Esophagus squamous epithelium (tissue), 5 donors: ENCODE data around the gene OR6S1. TPM values are rescaled to one million over a fixed set of nuclear protein-coding genes. Genes with fewer than 3 reads are reported as not detected.

Experiments
- DNase-seq: peaks from one replicate; lab custom pipeline; 2025; lab: John Stamatoyannopoulos, UW
- H3K27ac ChIP-seq, 4 donors: fragments of 200-600 bp; sonication (generic); one replicate each; pipeline ENCODE4 v1.5.1; 2016 to 2019; ENCODE audit warnings: mild to moderate bottlenecking in 1 of 4
- H3K27me3 ChIP-seq, 4 donors: fragments of 200-600 bp; sonication (generic); 1 replicate in 3 of 4; 2 replicates in 1 of 4; pipeline versions ENCODE4 v1.5.1 to v1.6.0; 2017 to 2021; ENCODE audit warnings: antibody characterized with exemption in 1 of 4
- H3K36me3 ChIP-seq, 3 donors: fragments of 200-600 bp; sonication (generic); one replicate each; pipeline ENCODE4 v1.5.1; 2016 to 2019
- H3K4me1 ChIP-seq, 3 donors: fragments of 200-600 bp; sonication (generic); one replicate each; pipeline ENCODE4 v1.5.1; 2017 to 2019
- H3K4me3 ChIP-seq, 4 donors: fragments of 200-600 bp; sonication (generic); 1 replicate in 3 of 4; 2 replicates in 1 of 4; pipeline ENCODE4 v1.5.1; 2016 to 2019; ENCODE audit warnings: mild to moderate bottlenecking in 2 of 4, moderate library complexity in 1 of 4
- H3K9me3 ChIP-seq, 3 donors: fragments of 200-600 bp; sonication (generic); one replicate each; pipeline ENCODE4 v1.5.1; 2016 to 2019
- CTCF ChIP-seq, 6 experiments: fragments of 450-650 bp in 4 of 6; fragments of 200-600 bp in 2 of 6; sonication (generic) in 2 of 6; IDR thresholded peaks; one replicate each; pipeline ENCODE4 v1.5.1; 2016 to 2019; ENCODE audit warnings: antibody characterized with exemption in 6 of 6, mild to moderate bottlenecking in 4 of 6, moderate library complexity in 4 of 6
- POLR2A ChIP-seq, 4 donors: fragments of 450-650 bp; IDR thresholded peaks; one replicate each; pipeline ENCODE4 v1.6.1; 2017; ENCODE audit warnings: antibody characterized with exemption in 4 of 4, mild to moderate bottlenecking in 4 of 4, moderate library complexity in 3 of 4
- whole genome bisulfite sequencing, 2 donors: methylation state at CpG; one replicate each; pipeline ENCODE4 v1.1.5; 2018; 5-methylcytosine and 5-hydroxymethylcytosine counted together
- intact Hi-C: fragments of 100-400 bp; cut with DNase I; formaldehyde crosslinking; loops from one replicate; pipeline ENCODE4 v1.15.0; 2022
- total RNA-seq, 4 donors: library from RNA; depleted of rRNA; stranded (reverse); fragments of >200 nt; gene quantifications; one replicate each; pipeline ENCODE4 v1.1.0, GENCODE V29; 2016
- donor health status: DM: yes; HTN: yes; CAD: no.

Gene OR6S1
- total RNA-seq, 4 donors from 2014 or later = not detected

DNA sequence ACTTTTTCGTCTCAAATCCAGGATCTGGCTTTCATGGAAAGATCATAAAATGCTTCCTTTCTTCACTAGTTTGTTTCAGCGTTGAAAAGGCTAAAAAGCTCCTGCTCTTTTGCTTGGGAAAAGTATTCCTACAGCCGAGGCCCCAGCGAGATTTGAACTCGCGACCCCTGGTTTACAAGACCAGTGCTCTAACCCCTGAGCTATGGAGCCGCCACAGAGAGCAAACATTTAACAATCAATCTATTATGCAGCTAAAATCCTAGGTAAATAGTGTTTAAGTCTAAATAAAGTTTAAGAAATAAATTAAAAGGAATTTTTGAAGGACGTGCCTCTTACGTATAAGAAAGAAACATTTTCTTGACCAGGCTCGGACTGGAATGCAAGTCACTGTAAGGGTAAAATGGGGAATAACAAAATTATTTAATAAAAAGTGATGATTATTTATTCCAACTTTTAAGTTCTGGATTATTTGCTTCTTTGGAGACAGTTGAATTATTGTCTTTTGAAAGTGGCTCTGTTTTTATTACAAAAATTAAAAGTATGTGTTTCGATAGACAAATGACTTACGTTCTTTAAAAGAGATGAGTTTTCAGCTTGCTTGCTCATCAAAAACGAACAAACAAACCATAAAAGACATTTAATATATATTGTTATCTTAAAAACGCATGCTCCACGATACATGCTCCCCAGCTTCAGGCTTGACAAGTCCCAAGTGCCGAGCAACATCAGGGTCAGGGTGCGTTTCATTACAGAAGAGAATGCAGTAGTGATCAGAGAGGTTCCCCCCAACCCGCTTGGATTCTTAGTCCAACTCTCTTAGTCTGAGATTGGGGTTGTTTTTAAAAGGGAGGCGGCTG is 10.2 kb downstream of the OR6S1 start:
- TF ChIP-seq POLR2A (IDR thresholded peaks at IDR 0.05) = no peak
- no peak for TF ChIP-seq CTCF (IDR thresholded peaks at IDR 0.05)
- H3K27me3 ChIP-seq = peaks cover 0 to 73% (median 2%) of the 10 kb centered on the region in 4 donors
- intact Hi-C loops = no loop called here
- peak overlapping the region in 1 of 4 donors; percentile 26 for H3K27ac ChIP-seq
- DNase-seq = no peak
- H3K4me3 ChIP-seq = peak overlapping the region in 3 of 4 donors; percentile 36 to 43 (median 41)
- H3K9me3 ChIP-seq = no peaks in the 10 kb centered on the region
- H3K36me3 ChIP-seq = no peaks in the 10 kb centered on the region
- peaks cover 19 to 51% (median 31%) of the 10 kb centered on the region in 3 donors for H3K4me1 ChIP-seq
- 2 to 5% methylated on average over 15 to 19 of the region's 19 CpGs for WGBS, 2 donors

GRCh38 chr14:20630340-20631022 is 11.0 kb downstream of the OR6S1 start:
- no peak for TF ChIP-seq POLR2A (IDR thresholded peaks at IDR 0.05)
- no peak for TF ChIP-seq CTCF (IDR thresholded peaks at IDR 0.05)
- intact Hi-C loops = no loop called here
- H3K4me1 ChIP-seq = peaks cover 19 to 59% (median 31%) of the 10 kb centered on the region in 3 donors
- no peak for DNase-seq
- H3K27me3 ChIP-seq = peaks cover 0 to 78% (median 2%) of the 10 kb centered on the region in 4 donors
- 9 to 14% methylated on average over 21 of the region's 23 CpGs for WGBS, 2 donors
- no peaks in the 10 kb centered on the region for H3K36me3 ChIP-seq
- H3K27ac ChIP-seq = peak overlapping the region in 1 of 4 donors; percentile 26
- H3K9me3 ChIP-seq = no peaks in the 10 kb centered on the region
- peak overlapping the region in 3 of 4 donors; percentile 26 to 43 (median 41) for H3K4me3 ChIP-seq

DNA sequence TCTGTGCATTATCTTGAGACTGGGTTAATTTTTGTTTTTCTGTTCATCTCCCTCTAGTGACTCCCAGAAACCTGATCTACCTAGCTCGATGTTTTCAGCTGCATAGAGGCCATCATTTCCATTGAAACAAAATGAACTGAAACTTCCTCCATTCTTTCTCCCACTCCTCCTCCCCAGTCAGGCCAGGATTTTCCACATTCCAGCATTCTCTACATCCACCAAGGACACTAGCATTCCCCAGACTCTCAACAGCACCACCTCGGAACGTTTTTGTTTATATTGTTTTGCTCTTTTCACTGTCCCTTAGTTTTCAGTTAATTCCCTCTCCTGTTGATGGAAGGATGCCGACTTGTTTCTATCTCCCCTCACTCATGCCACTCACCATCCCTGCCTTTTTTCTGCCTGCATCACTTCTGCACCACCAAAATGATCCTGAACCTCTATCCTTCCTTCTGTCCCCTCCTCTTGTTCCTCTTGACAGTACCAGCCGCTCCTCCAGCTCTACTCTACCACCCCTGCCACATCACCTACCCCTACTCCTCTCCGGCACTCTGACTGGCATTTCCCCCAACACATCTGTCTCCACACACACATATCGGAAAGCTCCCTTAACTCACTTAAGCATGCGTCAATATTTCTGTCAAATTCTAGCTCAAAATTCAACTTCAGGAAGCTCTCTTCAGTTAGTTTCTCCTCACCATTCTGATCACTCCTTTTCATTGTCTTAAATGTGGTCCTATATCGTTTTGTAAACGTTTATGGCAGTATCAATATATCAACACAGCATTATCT is 13.2 kb downstream of the OR6S1 start:
- TF ChIP-seq POLR2A (IDR thresholded peaks at IDR 0.05) = no peak
- TF ChIP-seq CTCF (IDR thresholded peaks at IDR 0.05) = no peak
- intact Hi-C loops = no loop called here
- WGBS, 2 donors = 45 to 46% methylated on average over 10 of the region's 10 CpGs
- peaks cover 19 to 71% (median 29%) of the 10 kb centered on the region in 3 donors for H3K4me1 ChIP-seq
- DNase-seq = no peak
- H3K36me3 ChIP-seq = no peaks in the 10 kb centered on the region
- no peak overlapping the region for H3K27ac ChIP-seq
- H3K27me3 ChIP-seq = peaks cover 0 to 62% (median 2%) of the 10 kb centered on the region in 4 donors
- no peak overlapping the region for H3K4me3 ChIP-seq
- H3K9me3 ChIP-seq = no peaks in the 10 kb centered on the region

- WGBS, 2 donors = 48 to 57% methylated on average over 5 of the region's 5 CpGs
- Histone ChIP-seq H3K27ac (no peak overlapping the region), H3K9me3 (no peaks in the 10 kb centered on the region), H3K4me3 (no peak overlapping the region), H3K4me1 (peaks cover 11 to 69% (median 21%) of the 10 kb centered on the region in 3 donors), H3K36me3 (no peaks in the 10 kb centered on the region), H3K27me3 (peaks cover 0 to 62% (median 2%) of the 10 kb centered on the region in 4 donors)
- DNase-seq = no peak
- no peak for TF ChIP-seq POLR2A (IDR thresholded peaks at IDR 0.05)
- TF ChIP-seq CTCF (IDR thresholded peaks at IDR 0.05) = no peak
- intact Hi-C loops = no loop called here
Observed at GRCh38 chr14:20627346-20628027, 14.0 kb downstream of the OR6S1 start.
